ENCODE measurements around the gene TCF19.
A peak's percentile ranks its signal among the peaks of the same experiment; 100 is the strongest.

TCF19 gene

GRCh38 chr6:31143148-31143547, 15.2 kb upstream of the TCF19 start:
- Mint-ChIP-seq H3K4me1 (ENCODE audit: low read depth) (no peaks in the 10 kb centered on the region), H3K36me3 (ENCODE audit: low read depth) (peaks cover 7% of the 10 kb centered on the region), H3K9me3 (no peaks in the 10 kb centered on the region), H3K27me3 (ENCODE audit: low read depth) (no peaks in the 10 kb centered on the region), H3K27ac (no peak overlapping the region), H3K4me3 (no peak overlapping the region)

- no peak overlapping the region for H3K4me3 Mint-ChIP-seq
- no peaks in the 10 kb centered on the region for H3K4me1 Mint-ChIP-seq (ENCODE audit: low read depth)
- H3K27ac Mint-ChIP-seq = no peak overlapping the region
- H3K27me3 Mint-ChIP-seq (ENCODE audit: low read depth) = no peaks in the 10 kb centered on the region
- H3K36me3 Mint-ChIP-seq (ENCODE audit: low read depth) = peaks cover 7% of the 10 kb centered on the region
- H3K9me3 Mint-ChIP-seq = no peaks in the 10 kb centered on the region
These were observed 14.0 kb upstream of the TCF19 start for GRCh38 chr6:31144296-31144969.

GRCh38 chr6:31144970-31145340, 13.4 kb upstream of the TCF19 start:
- Mint-ChIP-seq H3K4me3 (no peak overlapping the region), H3K27me3 (ENCODE audit: low read depth) (no peaks in the 10 kb centered on the region), H3K9me3 (no peaks in the 10 kb centered on the region), H3K4me1 (ENCODE audit: low read depth) (no peaks in the 10 kb centered on the region), H3K36me3 (ENCODE audit: low read depth) (peaks cover 7% of the 10 kb centered on the region), H3K27ac (no peak overlapping the region)

- Mint-ChIP-seq H3K27me3 (ENCODE audit: low read depth) (no peaks in the 10 kb centered on the region), H3K36me3 (ENCODE audit: low read depth) (peaks cover 7% of the 10 kb centered on the region), H3K4me3 (no peak overlapping the region), H3K27ac (no peak overlapping the region), H3K9me3 (no peaks in the 10 kb centered on the region), H3K4me1 (ENCODE audit: low read depth) (no peaks in the 10 kb centered on the region)
These were observed 13.0 kb upstream of the TCF19 start for GRCh38 chr6:31145386-31145785.

GRCh38 chr6:31149827-31150447, 8.5 kb upstream of the TCF19 start:
- Mint-ChIP-seq H3K27ac (no peak overlapping the region), H3K4me3 (no peak overlapping the region), H3K27me3 (ENCODE audit: low read depth) (no peaks in the 10 kb centered on the region), H3K9me3 (no peaks in the 10 kb centered on the region), H3K36me3 (ENCODE audit: low read depth) (peaks cover 12% of the 10 kb centered on the region), H3K4me1 (ENCODE audit: low read depth) (no peaks in the 10 kb centered on the region)

GRCh38 chr6:31152781-31153180, 5.6 kb upstream of the TCF19 start:
- H3K36me3 Mint-ChIP-seq (ENCODE audit: low read depth) = peaks cover 13% of the 10 kb centered on the region
- peaks cover 12% of the 10 kb centered on the region for H3K4me1 Mint-ChIP-seq (ENCODE audit: low read depth)
- no peak overlapping the region for H3K27ac Mint-ChIP-seq
- H3K4me3 Mint-ChIP-seq = no peak overlapping the region
- no peaks in the 10 kb centered on the region for H3K27me3 Mint-ChIP-seq (ENCODE audit: low read depth)
- H3K9me3 Mint-ChIP-seq = no peaks in the 10 kb centered on the region

- no peak overlapping the region for H3K4me3 Mint-ChIP-seq
- no peaks in the 10 kb centered on the region for H3K9me3 Mint-ChIP-seq
- H3K27ac Mint-ChIP-seq = peak overlapping the region; percentile 55
- peaks cover 18% of the 10 kb centered on the region for H3K4me1 Mint-ChIP-seq (ENCODE audit: low read depth)
- no peaks in the 10 kb centered on the region for H3K27me3 Mint-ChIP-seq (ENCODE audit: low read depth)
- peaks cover 13% of the 10 kb centered on the region for H3K36me3 Mint-ChIP-seq (ENCODE audit: low read depth)
These were observed 4.0 kb upstream of the TCF19 start for GRCh38 chr6:31154436-31154835.

- peaks cover 32% of the 10 kb centered on the region for H3K4me1 Mint-ChIP-seq (ENCODE audit: low read depth)
- peaks cover 10% of the 10 kb centered on the region for H3K36me3 Mint-ChIP-seq (ENCODE audit: low read depth)
- peak overlapping the region; percentile 83 for H3K4me3 Mint-ChIP-seq
- H3K9me3 Mint-ChIP-seq = no peaks in the 10 kb centered on the region
- H3K27ac Mint-ChIP-seq = no peak overlapping the region
- H3K27me3 Mint-ChIP-seq (ENCODE audit: low read depth) = no peaks in the 10 kb centered on the region
These were observed 1.7 kb upstream of the TCF19 start for GRCh38 chr6:31156641-31157040.

GRCh38 chr6:31157513-31158139, 763 bp upstream of the TCF19 start, which contains the start of gene CCHCR1:
CCHCR1 (minus strand) TSS chr6:31157802; CDS start chr6:31157600, 202 bp downstream.
- peaks cover 17% of the 10 kb centered on the region for H3K36me3 Mint-ChIP-seq (ENCODE audit: low read depth)
- H3K27ac Mint-ChIP-seq = peak within 1 kb of the TSS; percentile 59
- no peaks in the 10 kb centered on the region for H3K27me3 Mint-ChIP-seq (ENCODE audit: low read depth)
- H3K4me1 Mint-ChIP-seq (ENCODE audit: low read depth) = peaks cover 33% of the 10 kb centered on the region
- peak within 1 kb of the TSS; percentile 83 for H3K4me3 Mint-ChIP-seq
- no peaks in the 10 kb centered on the region for H3K9me3 Mint-ChIP-seq

- no peaks in the 10 kb centered on the region for H3K27me3 Mint-ChIP-seq (ENCODE audit: low read depth)
- no peaks in the 10 kb centered on the region for H3K9me3 Mint-ChIP-seq
- peak overlapping the region; percentile 83 for H3K4me3 Mint-ChIP-seq
- peaks cover 42% of the 10 kb centered on the region for H3K4me1 Mint-ChIP-seq (ENCODE audit: low read depth)
- H3K36me3 Mint-ChIP-seq (ENCODE audit: low read depth) = peaks cover 26% of the 10 kb centered on the region
- H3K27ac Mint-ChIP-seq = peak overlapping the region; percentile 59
These were observed 770 bp downstream of the TCF19 start for GRCh38 chr6:31158863-31159855.

- no peak overlapping the region for H3K4me3 Mint-ChIP-seq
- H3K4me1 Mint-ChIP-seq (ENCODE audit: low read depth) = peaks cover 43% of the 10 kb centered on the region
- no peak overlapping the region for H3K27ac Mint-ChIP-seq
- no peaks in the 10 kb centered on the region for H3K27me3 Mint-ChIP-seq (ENCODE audit: low read depth)
- no peaks in the 10 kb centered on the region for H3K9me3 Mint-ChIP-seq
- H3K36me3 Mint-ChIP-seq (ENCODE audit: low read depth) = peaks cover 26% of the 10 kb centered on the region
These were observed 3.1 kb downstream of the TCF19 start for GRCh38 chr6:31161216-31162126.

- H3K9me3 Mint-ChIP-seq = no peaks in the 10 kb centered on the region
- no peaks in the 10 kb centered on the region for H3K27me3 Mint-ChIP-seq (ENCODE audit: low read depth)
- H3K36me3 Mint-ChIP-seq (ENCODE audit: low read depth) = peaks cover 26% of the 10 kb centered on the region
- H3K4me1 Mint-ChIP-seq (ENCODE audit: low read depth) = peaks cover 34% of the 10 kb centered on the region
- no peak overlapping the region for H3K4me3 Mint-ChIP-seq
- no peak overlapping the region for H3K27ac Mint-ChIP-seq
These were observed 4.2 kb downstream of the TCF19 start for GRCh38 chr6:31162463-31163165.

GRCh38 chr6:31163922-31164321, 5.5 kb downstream of the TCF19 start:
- H3K4me1 Mint-ChIP-seq (ENCODE audit: low read depth) = peaks cover 30% of the 10 kb centered on the region
- no peaks in the 10 kb centered on the region for H3K9me3 Mint-ChIP-seq
- H3K36me3 Mint-ChIP-seq (ENCODE audit: low read depth) = peaks cover 26% of the 10 kb centered on the region
- H3K27ac Mint-ChIP-seq = no peak overlapping the region
- H3K27me3 Mint-ChIP-seq (ENCODE audit: low read depth) = no peaks in the 10 kb centered on the region
- no peak overlapping the region for H3K4me3 Mint-ChIP-seq
